Erythroblast (primary cell): ENCODE results near the gene MUS81.

Experiments used
- GATA1 ChIP-seq: IDR thresholded peaks from 2 replicates; pipeline ENCODE4 v1.6.1; 2011; ENCODE audit warnings: low read depth, mild to moderate bottlenecking, control low read depth, low read length, moderate library complexity
- POLR2A ChIP-seq: IDR thresholded peaks from 2 replicates; pipeline ENCODE4 v1.6.1; 2011; ENCODE audit warnings: mild to moderate bottlenecking, low read length

GRCh38 chr11:65867284-65868071 is 7.2 kb downstream of the MUS81 start:
- TF ChIP-seq POLR2A = no peak
- TF ChIP-seq GATA1 = no peak
